Epidermal melanocyte (primary cell): Measurements from ENCODE around the gene SYNGAP1.
"Not testable (repeated sequence)": the region's sequence is repeated elsewhere in the genome, so short reads cannot be mapped to it uniquely, and the experiment has no call there.

Experiments
- DNase-seq: peaks from one replicate; pipeline ENCODE4 v3.0.0; 2011; ENCODE audit warnings: low spot score; ENCODE audit not compliant: insufficient read length

Gene SYNGAP1

GRCh38 chr6:33469661-33470060, 49.8 kb downstream of the SYNGAP1 start:
- DNase-seq, result no peak

- DNase-seq, result no peak
Measured at GRCh38 chr6:33477864-33478263, 58.0 kb downstream of the SYNGAP1 start.

DNA sequence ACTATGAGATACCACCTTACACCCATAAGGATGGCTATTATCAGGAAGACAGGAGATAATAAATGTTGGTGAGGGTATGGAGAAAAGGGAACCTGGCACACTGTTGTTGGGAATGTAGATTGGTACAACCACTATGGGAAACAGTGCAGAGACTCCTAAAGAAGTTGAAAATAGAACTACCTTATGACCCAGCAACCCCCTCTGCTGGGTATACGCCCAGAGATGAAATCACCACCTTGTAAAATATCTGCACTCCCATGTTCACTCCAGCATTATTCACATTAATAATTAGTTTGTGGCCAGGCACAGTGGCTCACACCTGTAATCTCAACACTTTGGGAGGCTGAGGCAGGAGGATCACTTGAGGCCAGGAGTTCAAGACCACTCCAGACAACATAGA, 61.3 kb downstream of the SYNGAP1 start:
- no peak for DNase-seq

- DNase-seq, result not testable (repeated sequence)
Measured at GRCh38 chr6:33482620-33483019, 62.8 kb downstream of the SYNGAP1 start.

DNA sequence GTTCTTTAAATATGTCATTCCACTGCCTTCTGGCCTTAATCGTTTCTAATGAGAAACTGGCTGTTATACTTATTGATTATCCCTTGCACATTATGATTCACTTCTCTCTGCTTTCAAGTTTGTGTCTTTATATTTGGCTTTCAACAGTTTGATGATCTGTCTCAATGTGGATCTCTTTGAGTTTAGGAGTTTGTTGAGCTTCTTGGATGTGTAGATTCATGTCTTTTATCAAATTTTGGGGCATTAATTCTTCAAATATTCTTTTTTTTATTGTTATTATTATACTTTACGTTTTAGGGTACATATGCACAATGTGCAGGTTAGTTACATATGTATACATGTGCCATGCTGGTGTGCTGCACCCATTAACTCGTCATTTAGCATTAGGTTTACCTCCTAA, 63.8 kb downstream of the SYNGAP1 start:
- DNase-seq, result no peak

DNA sequence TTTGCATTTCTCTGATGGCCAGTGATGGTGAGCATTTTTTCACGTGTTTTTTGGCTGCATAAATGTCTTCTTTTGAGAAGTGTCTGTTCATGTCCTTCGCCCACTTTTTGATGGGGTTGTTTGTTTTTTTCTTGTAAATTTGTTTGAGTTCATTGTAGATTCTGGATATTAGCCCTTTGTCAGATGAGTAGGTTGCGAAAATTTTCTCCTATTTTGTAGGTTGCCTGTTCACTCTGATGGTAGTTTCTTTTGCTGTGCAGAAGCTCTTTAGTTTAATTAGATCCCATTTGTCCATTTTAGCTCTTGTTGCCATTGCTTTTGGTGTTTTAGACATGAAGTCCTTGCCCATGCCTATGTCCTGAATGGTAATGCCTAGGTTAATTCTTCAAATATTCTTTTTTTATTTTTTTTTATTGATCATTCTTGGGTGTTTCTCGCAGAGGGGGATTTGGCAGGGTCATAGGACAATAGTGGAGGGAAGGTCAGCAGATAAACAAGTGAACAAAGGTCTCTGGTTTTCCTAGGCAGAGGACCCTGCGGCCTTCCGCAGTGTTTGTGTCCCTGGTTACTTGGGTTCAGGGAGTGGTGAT, 64.9 kb downstream of the SYNGAP1 start:
- DNase-seq, result not testable (repeated sequence)

DNA sequence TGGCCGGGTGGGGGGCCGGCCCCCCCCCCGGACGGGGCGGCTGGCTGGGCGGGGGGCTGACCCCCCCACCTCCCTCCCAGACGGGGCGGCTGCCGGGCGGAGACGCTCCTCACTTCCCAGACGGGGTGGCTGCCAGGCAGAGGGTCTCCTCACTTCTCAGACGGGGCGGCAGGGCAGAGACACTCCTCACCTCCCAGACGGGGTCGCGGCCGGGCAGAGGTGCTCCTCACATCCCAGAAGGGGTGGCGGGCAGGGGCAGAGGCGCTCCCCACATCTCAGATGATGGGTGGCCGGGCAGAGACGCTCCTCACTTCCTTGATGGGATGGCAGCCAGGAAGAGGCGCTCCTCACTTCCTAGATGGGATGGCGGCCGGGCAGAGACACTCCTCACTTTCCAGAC, 65.8 kb downstream of the SYNGAP1 start:
- DNase-seq, result not testable (repeated sequence)

DNA sequence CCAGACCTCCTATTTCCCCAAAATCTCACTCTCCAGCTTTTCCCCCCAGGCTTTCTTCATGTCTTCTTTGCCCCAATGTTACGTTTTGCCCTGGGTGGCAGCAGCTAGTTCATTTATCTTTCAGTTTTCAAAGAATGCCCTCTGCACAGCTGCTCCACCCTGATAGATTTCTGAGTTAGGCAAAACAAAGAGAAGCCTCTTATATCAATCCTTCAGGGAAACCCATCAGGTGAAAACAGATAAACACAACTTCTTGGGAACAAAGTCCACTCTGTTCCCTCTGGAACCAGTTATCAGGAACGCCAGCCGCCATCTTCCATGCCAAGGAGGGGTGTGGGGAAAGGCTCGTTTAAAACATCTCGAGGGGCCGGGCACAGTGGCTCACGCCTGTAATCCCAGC, 68.5 kb downstream of the SYNGAP1 start:
- no peak for DNase-seq

DNA sequence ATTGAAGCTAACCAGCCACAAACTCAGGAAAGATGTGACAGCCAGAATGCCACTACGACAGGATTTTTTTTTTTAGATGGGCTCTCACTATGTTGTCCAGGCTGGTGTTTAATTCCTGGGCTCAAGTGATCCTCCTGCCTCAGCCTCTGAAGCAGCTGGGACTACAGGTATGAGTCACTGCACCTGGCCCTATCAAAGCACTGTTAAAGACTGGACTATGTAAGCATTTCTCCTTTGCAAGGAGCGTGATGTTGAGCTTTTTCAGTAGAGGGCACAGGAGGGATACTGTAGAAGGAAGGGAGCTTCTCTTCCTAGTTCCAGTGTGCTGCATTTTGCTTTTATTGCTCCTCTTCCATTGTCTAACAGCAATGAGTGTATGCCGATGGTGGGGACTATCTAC, 70.3 kb downstream of the SYNGAP1 start:
- DNase-seq, result no peak

DNA sequence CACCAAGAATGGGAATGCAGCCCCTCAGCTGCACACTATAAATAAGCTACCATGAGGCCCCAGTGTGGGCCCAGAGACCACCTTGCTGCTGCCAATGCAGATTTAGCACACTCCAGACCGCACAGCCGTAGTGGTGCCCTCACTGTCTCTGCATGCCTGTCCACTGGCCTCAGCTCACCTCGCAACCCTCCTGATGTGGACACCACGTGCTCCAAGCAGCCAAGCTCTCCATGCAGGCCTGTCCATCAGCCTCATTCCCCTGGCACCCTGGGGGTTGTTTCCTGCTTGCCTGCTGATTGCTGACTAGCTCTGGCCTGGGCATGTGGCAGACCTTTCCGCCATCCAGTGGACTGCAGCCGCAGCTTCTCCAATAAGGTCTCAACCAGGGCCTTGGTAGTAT, 70.8 kb downstream of the SYNGAP1 start:
- DNase-seq, result no peak

DNA sequence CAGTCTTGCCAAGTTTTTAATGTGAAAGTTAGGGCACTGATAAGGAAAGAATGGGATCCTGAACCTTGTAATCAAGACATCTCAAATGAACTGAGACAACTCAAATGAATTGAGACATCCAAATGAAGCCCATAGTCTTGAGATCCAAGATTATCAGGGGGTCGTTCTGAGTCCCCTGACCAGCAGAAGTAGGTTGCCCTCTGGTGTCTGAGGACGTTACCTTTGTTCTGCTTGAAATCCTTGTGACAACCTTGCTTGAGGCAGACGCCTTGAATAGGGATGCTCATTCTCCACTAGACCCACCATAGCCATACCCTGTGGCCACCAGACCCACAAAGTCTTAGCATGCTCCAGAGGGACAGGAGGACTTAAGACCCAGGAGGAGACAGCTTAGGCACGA, 72.2 kb downstream of the SYNGAP1 start:
- no peak for DNase-seq

GRCh38 chr6:33497157-33497556, 77.3 kb downstream of the SYNGAP1 start:
- no peak for DNase-seq

DNA sequence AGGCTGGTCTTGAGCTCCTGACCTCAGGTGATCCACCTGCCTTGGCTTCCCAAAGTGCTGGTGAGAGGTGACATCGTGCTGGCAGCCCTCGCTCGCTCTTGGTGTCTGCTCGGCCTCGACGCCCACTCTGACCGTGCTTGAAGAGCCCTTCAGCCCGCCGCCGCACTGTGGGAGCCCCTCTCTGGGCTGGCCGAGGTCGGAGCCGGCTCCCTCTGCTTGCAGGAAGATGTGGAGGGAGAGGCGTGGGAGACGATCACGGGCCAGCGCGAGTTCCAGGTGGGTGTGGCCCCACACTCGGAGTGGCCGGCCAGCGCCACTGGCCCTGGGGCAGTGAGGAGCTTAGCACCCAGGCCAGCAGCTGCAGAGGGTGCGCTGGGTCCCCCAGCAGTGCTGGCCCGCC, 82.6 kb downstream of the SYNGAP1 start:
- no peak for DNase-seq

DNA sequence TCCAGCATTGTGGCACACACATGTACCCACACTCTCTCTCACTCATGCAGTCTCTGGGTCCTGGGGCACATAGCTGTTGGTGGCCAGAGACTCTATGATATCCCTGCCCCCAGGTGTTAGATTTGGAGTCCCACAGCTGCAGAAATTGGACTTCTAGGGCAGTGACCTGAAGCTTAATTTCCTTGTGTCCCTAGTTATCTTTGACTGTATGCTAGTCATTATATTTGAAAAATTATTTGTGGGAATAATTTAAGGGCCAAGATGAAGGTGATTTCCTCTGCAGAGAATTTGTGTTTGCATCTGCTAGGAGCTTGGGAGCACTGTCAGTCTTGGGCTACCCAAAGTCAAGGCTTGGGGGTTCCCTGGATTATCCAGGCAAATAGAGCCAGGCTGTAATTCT, 84.6 kb downstream of the SYNGAP1 start:
- no peak for DNase-seq
